ENCODE results near the gene AKAP13.

DNA sequence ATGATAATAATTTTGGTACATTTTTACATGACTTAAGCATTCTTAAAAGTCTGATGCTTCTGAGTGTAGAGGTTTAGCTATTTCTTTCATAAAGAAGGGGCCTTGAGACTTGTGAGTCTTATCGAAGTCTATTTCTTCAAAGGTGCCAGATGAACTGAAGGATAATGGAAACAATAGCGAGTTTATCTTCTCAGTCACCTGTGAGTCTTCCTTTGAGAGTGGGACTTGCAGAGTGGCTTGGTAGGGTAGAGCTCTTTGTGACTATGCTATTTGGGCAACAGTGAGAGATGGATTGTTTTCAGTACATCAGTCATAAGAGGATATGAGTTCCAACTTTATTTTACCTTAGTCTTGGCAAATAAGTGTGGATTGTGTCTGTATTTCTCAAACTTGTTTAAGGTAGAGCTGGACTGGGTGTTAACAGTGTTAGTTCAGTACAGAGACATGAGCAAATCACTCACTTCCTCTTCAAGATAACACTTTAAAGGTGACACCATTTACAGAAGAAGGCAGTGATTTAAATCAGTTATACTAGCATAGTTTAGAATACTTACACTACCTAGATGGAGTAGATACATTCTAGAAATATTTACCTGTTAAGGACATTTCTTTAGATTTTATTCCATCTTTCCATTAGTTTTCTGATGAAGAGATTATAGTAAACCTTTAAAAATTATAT, 3.2 kb downstream of the AKAP13 start:
- TF ChIP-seq, protein P1, sequence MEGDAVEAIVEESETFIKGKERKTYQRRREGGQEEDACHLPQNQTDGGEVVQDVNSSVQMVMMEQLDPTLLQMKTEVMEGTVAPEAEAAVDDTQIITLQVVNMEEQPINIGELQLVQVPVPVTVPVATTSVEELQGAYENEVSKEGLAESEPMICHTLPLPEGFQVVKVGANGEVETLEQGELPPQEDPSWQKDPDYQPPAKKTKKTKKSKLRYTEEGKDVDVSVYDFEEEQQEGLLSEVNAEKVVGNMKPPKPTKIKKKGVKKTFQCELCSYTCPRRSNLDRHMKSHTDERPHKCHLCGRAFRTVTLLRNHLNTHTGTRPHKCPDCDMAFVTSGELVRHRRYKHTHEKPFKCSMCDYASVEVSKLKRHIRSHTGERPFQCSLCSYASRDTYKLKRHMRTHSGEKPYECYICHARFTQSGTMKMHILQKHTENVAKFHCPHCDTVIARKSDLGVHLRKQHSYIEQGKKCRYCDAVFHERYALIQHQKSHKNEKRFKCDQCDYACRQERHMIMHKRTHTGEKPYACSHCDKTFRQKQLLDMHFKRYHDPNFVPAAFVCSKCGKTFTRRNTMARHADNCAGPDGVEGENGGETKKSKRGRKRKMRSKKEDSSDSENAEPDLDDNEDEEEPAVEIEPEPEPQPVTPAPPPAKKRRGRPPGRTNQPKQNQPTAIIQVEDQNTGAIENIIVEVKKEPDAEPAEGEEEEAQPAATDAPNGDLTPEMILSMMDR (IDR thresholded peaks at IDR 0.05): no peak
- no peak for TF ChIP-seq POLR2A (IDR thresholded peaks at IDR 0.05)
